Psoas muscle (tissue), 8 donors: ENCODE measurements around the gene TCERG1L. TPM values are rescaled to one million over a fixed set of nuclear protein-coding genes. Genes with fewer than 3 reads are reported as not detected.
"Not testable (repeated sequence)": the region's sequence is repeated elsewhere in the genome, so short reads cannot be mapped to it uniquely, and the experiment has no call there.

Source experiments
- ATAC-seq, 4 donors: fragments of 200-7000 bp; cut with Tn5 transposase; one replicate each; pipeline ENCODE4 v1.9.1; 2020; ENCODE audit warnings: moderate library complexity in 3 of 4, mild to moderate bottlenecking in 2 of 4
- DNase-seq, 2 donors: peaks; one replicate each; pipeline ENCODE4 v3.0.0-alpha.2; 2020
- H3K27ac ChIP-seq: fragments of 200-600 bp; one replicate; pipeline ENCODE4 v1.8.0; 2022
- H3K27me3 ChIP-seq, 3 donors: fragments of 200-600 bp in 1 of 3; one replicate each; pipeline versions ENCODE4 v1.6.1 to v1.8.0; 2013 to 2022; ENCODE audit warnings: low read length in 2 of 3, mild to moderate bottlenecking in 2 of 3, moderate library complexity in 1 of 3; ENCODE audit not compliant: insufficient read depth in 3 of 3
- H3K36me3 ChIP-seq, 2 donors: fragments of 200-600 bp in 1 of 2; one replicate each; pipeline versions ENCODE4 v1.6.1 to v1.8.0; 2013 to 2022; ENCODE audit warnings: low read depth in 1 of 2, mild to moderate bottlenecking in 1 of 2, moderate library complexity in 1 of 2; ENCODE audit not compliant: insufficient read depth in 1 of 2
- H3K4me1 ChIP-seq: fragments of 200-600 bp; one replicate; pipeline ENCODE4 v1.8.0; 2022
- H3K4me3 ChIP-seq: fragments of 200-600 bp; one replicate; pipeline ENCODE4 v1.8.0; 2022; ENCODE audit warnings: mild to moderate bottlenecking
- H3K9me3 ChIP-seq: fragments of 200-600 bp; one replicate; pipeline ENCODE4 v1.8.0; 2022
- WGBS, 3 donors: extraction: QIAGEN DNeasy Blood & Tissue Kit; methylation state at CpG; one replicate each; pipeline versions ENCODE4 v1.1.6 to v1.1.7; 2013; 5-methylcytosine and 5-hydroxymethylcytosine counted together
- intact Hi-C, 2 donors: fragments of 100-400 bp; cut with DNase I; formaldehyde crosslinking; loops; one replicate each; pipeline versions ENCODE4 v1.11.0 to v1.14.2; 2022
- polyA plus RNA-seq, 3 donors: library from polyadenylated mRNA; stranded (reverse); fragments of 200-250 nt; gene quantifications; one replicate each; pipeline ENCODE4 v1.2.3, GENCODE V29; 2013
- total RNA-seq, 4 donors: library from RNA; stranded (reverse); fragmentation: NEBNext Ultra II Directional in 2 of 4; extraction: Animal tissue kit (Norgen Biotek cat#: 25700) in 2 of 4; gene quantifications; one replicate each; pipeline versions ENCODE4 v1.2.1 to v1.2.4, GENCODE V29; 2021 to 2023
- TF ChIP-seq, protein P1 (sequence below): fragments of 200-600 bp; IDR thresholded peaks from one replicate; pipeline ENCODE4 v1.8.0; 2022; ENCODE audit warnings: antibody characterized with exemption
- donor health status: healthy with polysubstance abuse.
- donor health status: DM: no; HTN: no; CAD: no; lungs with moderate emphysema.
- donor health status: Bipolar disorder and iron deficiency.
- donor health status: healthy.
- donor health status: DM: yes; HTN: yes; CAD: no.
- donor health status: DM: no; HTN: no; CAD: no.
- donor health status: DM: no; HTN: no; CAD: no.
- donor health status: DM: yes; HTN: yes; CAD: no.

TCERG1L gene
- total and polyA plus RNA-seq, 7 donors = 0.01 TPM; not detected in 6

GRCh38 chr10:131178521-131179331 is 132.8 kb downstream of the TCERG1L start:
- intact Hi-C loops = no loop called here
- no peak for ATAC-seq
- TF ChIP-seq, protein P1, sequence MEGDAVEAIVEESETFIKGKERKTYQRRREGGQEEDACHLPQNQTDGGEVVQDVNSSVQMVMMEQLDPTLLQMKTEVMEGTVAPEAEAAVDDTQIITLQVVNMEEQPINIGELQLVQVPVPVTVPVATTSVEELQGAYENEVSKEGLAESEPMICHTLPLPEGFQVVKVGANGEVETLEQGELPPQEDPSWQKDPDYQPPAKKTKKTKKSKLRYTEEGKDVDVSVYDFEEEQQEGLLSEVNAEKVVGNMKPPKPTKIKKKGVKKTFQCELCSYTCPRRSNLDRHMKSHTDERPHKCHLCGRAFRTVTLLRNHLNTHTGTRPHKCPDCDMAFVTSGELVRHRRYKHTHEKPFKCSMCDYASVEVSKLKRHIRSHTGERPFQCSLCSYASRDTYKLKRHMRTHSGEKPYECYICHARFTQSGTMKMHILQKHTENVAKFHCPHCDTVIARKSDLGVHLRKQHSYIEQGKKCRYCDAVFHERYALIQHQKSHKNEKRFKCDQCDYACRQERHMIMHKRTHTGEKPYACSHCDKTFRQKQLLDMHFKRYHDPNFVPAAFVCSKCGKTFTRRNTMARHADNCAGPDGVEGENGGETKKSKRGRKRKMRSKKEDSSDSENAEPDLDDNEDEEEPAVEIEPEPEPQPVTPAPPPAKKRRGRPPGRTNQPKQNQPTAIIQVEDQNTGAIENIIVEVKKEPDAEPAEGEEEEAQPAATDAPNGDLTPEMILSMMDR = no peak

DNA sequence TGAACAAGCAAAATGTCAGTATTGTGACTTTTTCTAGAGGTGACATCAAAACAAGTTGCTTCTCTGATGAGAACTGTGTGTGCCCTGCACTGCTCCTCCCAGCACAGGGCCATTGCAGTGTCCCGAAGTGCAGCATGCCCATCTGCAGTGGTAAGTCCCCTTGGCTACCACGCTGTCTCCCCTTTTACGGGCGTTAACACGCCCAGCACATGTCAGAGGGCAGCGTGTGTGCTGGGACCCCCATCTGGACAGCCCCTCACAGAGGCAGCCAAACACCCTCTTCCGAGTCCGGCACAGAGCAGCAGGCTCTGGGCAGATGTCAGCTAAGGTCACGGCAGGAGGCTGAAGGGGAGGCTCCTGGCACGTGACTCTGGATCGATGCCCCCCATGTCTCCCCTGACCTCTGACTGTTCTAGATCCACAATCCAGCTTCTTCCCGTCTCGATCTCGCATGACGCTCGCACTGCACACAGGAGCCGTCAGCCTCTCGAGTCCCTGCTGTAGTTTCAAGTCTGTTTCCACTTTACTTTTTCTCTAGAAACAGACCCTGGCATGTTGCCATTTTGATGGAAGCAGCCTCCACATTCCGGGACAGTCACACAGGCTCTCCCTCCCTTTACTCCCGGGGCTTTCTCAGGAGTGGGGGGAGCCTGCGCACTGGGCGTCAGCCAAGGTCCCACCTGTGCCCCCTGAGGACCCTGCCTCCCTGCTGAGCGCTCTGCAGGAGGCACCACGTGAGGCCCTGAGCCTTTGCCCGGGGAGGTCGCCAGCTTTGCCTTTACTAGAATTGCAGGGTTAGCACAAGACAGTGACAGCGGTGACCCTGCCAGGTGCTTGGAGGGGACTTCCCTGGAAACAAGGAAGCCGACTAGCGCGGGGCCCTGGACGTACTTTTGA is 133.8 kb downstream of the TCERG1L start:
- ATAC-seq (no peak), DNase-seq (no peak)
- no peaks in the 10 kb centered on the region for H3K9me3 ChIP-seq
- intact Hi-C loops = no loop called here
- TF ChIP-seq, protein P1 = no peak
- H3K4me3 ChIP-seq = no peak overlapping the region
- H3K4me1 ChIP-seq = no peaks in the 10 kb centered on the region
- H3K27ac ChIP-seq = no peak overlapping the region
- H3K27me3 ChIP-seq = peaks cover 0 to 23% (median 3%) of the 10 kb centered on the region in 3 donors
- no peaks in the 10 kb centered on the region for H3K36me3 ChIP-seq
- 32 to 39% (median 36%) methylated on average over 31 of the region's 31 CpGs for WGBS, 3 donors

More at GRCh38 chr10:131178521-131179331, 132.8 kb downstream of the TCERG1L start:
- no peak for DNase-seq
- 77 to 80% (median 79%) methylated on average over 29 of the region's 29 CpGs for WGBS, 3 donors
- no peaks in the 10 kb centered on the region for H3K4me1 ChIP-seq
- no peak overlapping the region for H3K4me3 ChIP-seq
- no peaks in the 10 kb centered on the region for H3K9me3 ChIP-seq
- no peak overlapping the region for H3K27ac ChIP-seq
- no peaks in the 10 kb centered on the region for H3K36me3 ChIP-seq
- peaks cover 0 to 20% (median 5%) of the 10 kb centered on the region in 3 donors for H3K27me3 ChIP-seq

DNA sequence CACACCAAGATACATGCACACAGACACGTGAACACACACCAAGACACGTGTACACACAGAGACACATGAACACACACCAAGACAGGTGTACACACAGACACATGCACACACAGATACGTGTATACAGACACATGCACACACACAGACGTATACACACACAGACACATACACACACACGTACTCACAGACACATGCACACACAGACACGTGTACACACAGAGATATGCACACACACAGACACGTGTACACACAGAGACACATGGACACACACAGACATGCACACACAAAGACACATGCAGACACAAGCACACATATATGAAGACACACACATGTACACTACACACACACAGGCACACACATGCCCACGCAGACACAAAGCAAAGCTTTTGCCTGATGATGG is 134.6 kb downstream of the TCERG1L start:
- TF ChIP-seq, protein P1 = no peak
- Histone ChIP-seq H3K36me3 (no peaks in the 10 kb centered on the region), H3K9me3 (no peaks in the 10 kb centered on the region), H3K27me3 (peaks cover 0 to 23% (median 3%) of the 10 kb centered on the region in 3 donors), H3K4me1 (no peaks in the 10 kb centered on the region), H3K27ac (no peak overlapping the region), H3K4me3 (no peak overlapping the region)
- ATAC-seq (no peak), DNase-seq (no peak)
- 67 to 83% (median 76%) methylated on average over 8 of the region's 8 CpGs for WGBS, 3 donors
- intact Hi-C loops = no loop called here

DNA sequence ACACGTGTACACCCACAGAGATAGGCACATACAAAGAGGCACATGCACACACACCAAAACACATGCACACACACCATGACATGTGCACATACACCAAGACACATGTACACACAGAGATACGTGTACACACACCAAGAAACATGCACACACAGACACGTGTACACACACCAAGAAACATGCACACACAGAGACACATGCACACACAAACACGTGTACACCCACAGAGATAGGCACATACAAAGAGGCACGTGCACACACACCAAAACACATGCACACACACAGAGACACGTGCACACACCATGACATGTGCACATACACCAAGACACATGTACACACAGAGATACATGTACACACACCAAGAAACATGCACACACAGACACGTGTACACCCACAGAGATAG is 135.2 kb downstream of the TCERG1L start:
- H3K36me3 ChIP-seq, H3K4me3 ChIP-seq, ATAC-seq, intact Hi-C loops, H3K27ac ChIP-seq, H3K4me1 ChIP-seq, DNase-seq, H3K9me3 ChIP-seq: not testable (repeated sequence)
- WGBS, 3 donors = 82 to 85% (median 84%) methylated on average over 7 of the region's 7 CpGs
- peaks cover 0 to 23% (median 3%) of the 10 kb centered on the region in 3 donors for H3K27me3 ChIP-seq

- Histone ChIP-seq H3K4me3 (no peak overlapping the region), H3K27ac (no peak overlapping the region), H3K36me3 (no peaks in the 10 kb centered on the region), H3K9me3 (no peaks in the 10 kb centered on the region), H3K27me3 (peaks cover 0 to 23% (median 3%) of the 10 kb centered on the region in 3 donors), H3K4me1 (no peaks in the 10 kb centered on the region)
- 74 to 82% (median 75%) methylated on average over 13 of the region's 13 CpGs for WGBS, 3 donors
- no peak for DNase-seq
- TF ChIP-seq, protein P1 = no peak
- no peak for ATAC-seq
- intact Hi-C loops = no loop called here
Measured at GRCh38 chr10:131175891-131176290, 135.6 kb downstream of the TCERG1L start.
